ENCODE measurements around the gene TOB1.

GRCh38 chr17:50911450-50911849, 45.3 kb upstream of the TOB1 start:
- TF ChIP-seq SIN3A (IDR thresholded peaks at IDR 0.05; ENCODE audit: borderline replicate concordance in 2 of 2, control insufficient read depth in 1 of 2, low read depth in 2 of 2, low read length in 2 of 2) (no peak), ZNF3 (CRISPR knock-in tag; IDR thresholded peaks at IDR 0.05) (no peak), HDGF (IDR thresholded peaks at IDR 0.05) (no peak), CTCF (IDR thresholded peaks at IDR 0.05 in 2 of 3, conservative IDR thresholded peaks at IDR 0.05 in 1 of 3; ENCODE audit: insufficient read depth in 2 of 3, low read depth in 1 of 3, low read length in 3 of 3) (no peak), TSC22D4 (tag; IDR thresholded peaks at IDR 0.05) (no peak), JUNB (CRISPR knock-in tag; conservative IDR thresholded peaks at IDR 0.05) (no peak), SRSF1 (IDR thresholded peaks at IDR 0.05; ENCODE audit: low read depth, low read length) (no peak), FOS (IDR thresholded peaks at IDR 0.05; ENCODE audit: extremely low read depth, insufficient read length) (no peak), RAD21 (CRISPR knock-in tag; conservative IDR thresholded peaks at IDR 0.05 in 1 of 2, IDR thresholded peaks at IDR 0.05 in 1 of 2) (no peak), SMAD4 (CRISPR knock-in tag; conservative IDR thresholded peaks at IDR 0.05) (no peak)

Data from K562 (cell line).